SU-DHL-6 (cell line): Measurements from ENCODE around the gene SLC12A7.

Source experiments
- H2AFZ ChIP-seq: fragments of 200-600 bp; sonication (generic); 2 replicates; pipeline ENCODE4 v1.6.1; 2014; ENCODE audit warnings: low read depth, mild to moderate bottlenecking, moderate library complexity, mixed read lengths, antibody characterized with exemption, low read length; ENCODE audit not compliant: severe bottlenecking
- H3F3A ChIP-seq: fragments of 200-600 bp; shearing (Covaris generic); 2 replicates; pipeline ENCODE4 v1.6.0; 2016; ENCODE audit warnings: antibody characterized with exemption, mild to moderate bottlenecking; ENCODE audit not compliant: insufficient read depth
- H3K27ac ChIP-seq: fragments of 200-600 bp; sonication (generic); 2 replicates; pipeline ENCODE4 v1.5.1; 2016; ENCODE audit warnings: low read depth, mild to moderate bottlenecking, low read length, moderate library complexity, mixed read lengths
- H3K27me3 ChIP-seq: fragments of 200-600 bp; sonication (generic), shearing (Covaris generic); 2 replicates; pipeline ENCODE4 v1.6.0; 2014; ENCODE audit warnings: mild to moderate bottlenecking, low read length
- H3K36me3 ChIP-seq: fragments of 200-600 bp; sonication (generic); 2 replicates; pipeline ENCODE4 v1.6.1; 2014; ENCODE audit warnings: mild to moderate bottlenecking, low read length, mixed read lengths
- H3K4me2 ChIP-seq: fragments of 300-600, 200-600 bp; shearing (Covaris generic), sonication (generic); 2 replicates; pipeline ENCODE4 v1.6.0; 2014; ENCODE audit warnings: low read length, low read depth, mild to moderate bottlenecking; ENCODE audit not compliant: poor library complexity, severe bottlenecking
- H3K4me3 ChIP-seq: fragments of 200-600 bp; sonication (generic); 2 replicates; pipeline ENCODE4 v1.5.1; 2014; ENCODE audit warnings: antibody characterized with exemption, low read length, mild to moderate bottlenecking, mixed read lengths; ENCODE audit not compliant: insufficient read depth, poor library complexity, severe bottlenecking
- H3K79me2 ChIP-seq: fragments of 200-600 bp; sonication (generic); 2 replicates; pipeline ENCODE4 v1.6.1; 2014; ENCODE audit warnings: mild to moderate bottlenecking, low read length, moderate library complexity; ENCODE audit not compliant: insufficient read depth
- H3K9ac ChIP-seq: fragments of 200-600 bp; sonication (generic); 2 replicates; pipeline ENCODE4 v1.7.0; 2014; ENCODE audit warnings: mild to moderate bottlenecking, low read length
- H3K9me2 ChIP-seq: fragments of 200-600 bp; sonication (generic); replicated peaks from 2 replicates; pipeline ENCODE4 v1.6.1; 2014; ENCODE audit warnings: low read length; ENCODE audit not compliant: insufficient read depth
- H3K9me3 ChIP-seq: fragments of 200-600 bp; sonication (generic); 2 replicates; pipeline ENCODE4 v1.6.1; 2014; ENCODE audit warnings: low read length, mixed read lengths; ENCODE audit not compliant: insufficient read depth
- H4K20me1 ChIP-seq: fragments of 200-600 bp; sonication (generic); 2 replicates; pipeline ENCODE4 v1.6.1; 2014; ENCODE audit warnings: low read depth, mild to moderate bottlenecking, antibody characterized with exemption, low read length, moderate library complexity, mixed read lengths
- CTCF ChIP-seq: fragments of 200-600 bp; sonication (generic); IDR thresholded peaks from one replicate; pipeline ENCODE4 v1.5.1; 2017; ENCODE audit warnings: antibody characterized with exemption, mild to moderate bottlenecking, low read length, moderate library complexity; ENCODE audit not compliant: insufficient read depth, poor library complexity, severe bottlenecking
- EZH2phosphoT487 ChIP-seq: fragments of 200-600 bp; sonication (generic), shearing (Covaris generic); conservative IDR thresholded peaks from 2 replicates; pipeline ENCODE4 v1.6.1; 2018; ENCODE audit warnings: mild to moderate bottlenecking, antibody characterized with exemption, low read length, moderate library complexity, mixed read lengths

SLC12A7 gene

GRCh38 chr5:1074816-1075554 is 36.9 kb downstream of the SLC12A7 start:
- H3F3A ChIP-seq = no peaks in the 10 kb centered on the region
- H4K20me1 ChIP-seq = no peaks in the 10 kb centered on the region
- no peaks in the 10 kb centered on the region for H3K27me3 ChIP-seq
- no peak overlapping the region for H3K4me2 ChIP-seq
- H3K9me3 ChIP-seq = no peaks in the 10 kb centered on the region
- no peaks in the 10 kb centered on the region for H3K9me2 ChIP-seq
- H2AFZ ChIP-seq = no peak overlapping the region
- TF ChIP-seq EZH2phosphoT487 (no peak), CTCF (no peak)
- no peaks in the 10 kb centered on the region for H3K79me2 ChIP-seq
- no peak overlapping the region for H3K9ac ChIP-seq
- H3K36me3 ChIP-seq = no peaks in the 10 kb centered on the region
- no peak overlapping the region for H3K4me3 ChIP-seq
- no peak overlapping the region for H3K27ac ChIP-seq

GRCh38 chr5:1074226-1074625 is 37.6 kb downstream of the SLC12A7 start:
- Histone ChIP-seq H3K36me3 (no peaks in the 10 kb centered on the region), H3K9me3 (no peaks in the 10 kb centered on the region), H3K27me3 (no peaks in the 10 kb centered on the region), H3K79me2 (no peaks in the 10 kb centered on the region), H3K27ac (no peak overlapping the region), H3K4me2 (no peak overlapping the region), H3K9me2 (no peaks in the 10 kb centered on the region), H2AFZ (no peak overlapping the region), H3K4me3 (no peak overlapping the region), H4K20me1 (no peaks in the 10 kb centered on the region), H3K9ac (no peak overlapping the region), H3F3A (no peaks in the 10 kb centered on the region)
- no peak for TF ChIP-seq CTCF
- TF ChIP-seq EZH2phosphoT487 = no peak

GRCh38 chr5:1073239-1074102 is 38.4 kb downstream of the SLC12A7 start:
- TF ChIP-seq EZH2phosphoT487 (no peak), CTCF (no peak)
- Histone ChIP-seq H3K4me2 (no peak overlapping the region), H3K36me3 (no peaks in the 10 kb centered on the region), H4K20me1 (no peaks in the 10 kb centered on the region), H3K9me3 (no peaks in the 10 kb centered on the region), H2AFZ (no peak overlapping the region), H3K4me3 (no peak overlapping the region), H3K27ac (no peak overlapping the region), H3K79me2 (no peaks in the 10 kb centered on the region), H3K9me2 (no peaks in the 10 kb centered on the region), H3K27me3 (no peaks in the 10 kb centered on the region), H3F3A (no peaks in the 10 kb centered on the region), H3K9ac (no peak overlapping the region)
